SU-DHL-6 (cell line): Measurements from ENCODE around the gene FHAD1.

Source experiments
- H2AFZ ChIP-seq: fragments of 200-600 bp; sonication (generic); 2 replicates; pipeline ENCODE4 v1.6.1; 2014; ENCODE audit warnings: low read depth, mild to moderate bottlenecking, moderate library complexity, mixed read lengths, antibody characterized with exemption, low read length; ENCODE audit not compliant: severe bottlenecking
- H3F3A ChIP-seq: fragments of 200-600 bp; shearing (Covaris generic); 2 replicates; pipeline ENCODE4 v1.6.0; 2016; ENCODE audit warnings: antibody characterized with exemption, mild to moderate bottlenecking; ENCODE audit not compliant: insufficient read depth
- H3K27ac ChIP-seq: fragments of 200-600 bp; sonication (generic); 2 replicates; pipeline ENCODE4 v1.5.1; 2016; ENCODE audit warnings: low read depth, mild to moderate bottlenecking, low read length, moderate library complexity, mixed read lengths
- H3K27me3 ChIP-seq: fragments of 200-600 bp; sonication (generic), shearing (Covaris generic); 2 replicates; pipeline ENCODE4 v1.6.0; 2014; ENCODE audit warnings: mild to moderate bottlenecking, low read length
- H3K36me3 ChIP-seq: fragments of 200-600 bp; sonication (generic); 2 replicates; pipeline ENCODE4 v1.6.1; 2014; ENCODE audit warnings: mild to moderate bottlenecking, low read length, mixed read lengths
- H3K4me2 ChIP-seq: fragments of 300-600, 200-600 bp; shearing (Covaris generic), sonication (generic); 2 replicates; pipeline ENCODE4 v1.6.0; 2014; ENCODE audit warnings: low read length, low read depth, mild to moderate bottlenecking; ENCODE audit not compliant: poor library complexity, severe bottlenecking
- H3K4me3 ChIP-seq: fragments of 200-600 bp; sonication (generic); 2 replicates; pipeline ENCODE4 v1.5.1; 2014; ENCODE audit warnings: antibody characterized with exemption, low read length, mild to moderate bottlenecking, mixed read lengths; ENCODE audit not compliant: insufficient read depth, poor library complexity, severe bottlenecking
- H3K79me2 ChIP-seq: fragments of 200-600 bp; sonication (generic); 2 replicates; pipeline ENCODE4 v1.6.1; 2014; ENCODE audit warnings: mild to moderate bottlenecking, low read length, moderate library complexity; ENCODE audit not compliant: insufficient read depth
- H3K9ac ChIP-seq: fragments of 200-600 bp; sonication (generic); 2 replicates; pipeline ENCODE4 v1.7.0; 2014; ENCODE audit warnings: mild to moderate bottlenecking, low read length
- H3K9me2 ChIP-seq: fragments of 200-600 bp; sonication (generic); replicated peaks from 2 replicates; pipeline ENCODE4 v1.6.1; 2014; ENCODE audit warnings: low read length; ENCODE audit not compliant: insufficient read depth
- H3K9me3 ChIP-seq: fragments of 200-600 bp; sonication (generic); 2 replicates; pipeline ENCODE4 v1.6.1; 2014; ENCODE audit warnings: low read length, mixed read lengths; ENCODE audit not compliant: insufficient read depth
- H4K20me1 ChIP-seq: fragments of 200-600 bp; sonication (generic); 2 replicates; pipeline ENCODE4 v1.6.1; 2014; ENCODE audit warnings: low read depth, mild to moderate bottlenecking, antibody characterized with exemption, low read length, moderate library complexity, mixed read lengths
- CTCF ChIP-seq: fragments of 200-600 bp; sonication (generic); IDR thresholded peaks from one replicate; pipeline ENCODE4 v1.5.1; 2017; ENCODE audit warnings: antibody characterized with exemption, mild to moderate bottlenecking, low read length, moderate library complexity; ENCODE audit not compliant: insufficient read depth, poor library complexity, severe bottlenecking
- EZH2phosphoT487 ChIP-seq: fragments of 200-600 bp; sonication (generic), shearing (Covaris generic); conservative IDR thresholded peaks from 2 replicates; pipeline ENCODE4 v1.6.1; 2018; ENCODE audit warnings: mild to moderate bottlenecking, antibody characterized with exemption, low read length, moderate library complexity, mixed read lengths

FHAD1 gene

DNA sequence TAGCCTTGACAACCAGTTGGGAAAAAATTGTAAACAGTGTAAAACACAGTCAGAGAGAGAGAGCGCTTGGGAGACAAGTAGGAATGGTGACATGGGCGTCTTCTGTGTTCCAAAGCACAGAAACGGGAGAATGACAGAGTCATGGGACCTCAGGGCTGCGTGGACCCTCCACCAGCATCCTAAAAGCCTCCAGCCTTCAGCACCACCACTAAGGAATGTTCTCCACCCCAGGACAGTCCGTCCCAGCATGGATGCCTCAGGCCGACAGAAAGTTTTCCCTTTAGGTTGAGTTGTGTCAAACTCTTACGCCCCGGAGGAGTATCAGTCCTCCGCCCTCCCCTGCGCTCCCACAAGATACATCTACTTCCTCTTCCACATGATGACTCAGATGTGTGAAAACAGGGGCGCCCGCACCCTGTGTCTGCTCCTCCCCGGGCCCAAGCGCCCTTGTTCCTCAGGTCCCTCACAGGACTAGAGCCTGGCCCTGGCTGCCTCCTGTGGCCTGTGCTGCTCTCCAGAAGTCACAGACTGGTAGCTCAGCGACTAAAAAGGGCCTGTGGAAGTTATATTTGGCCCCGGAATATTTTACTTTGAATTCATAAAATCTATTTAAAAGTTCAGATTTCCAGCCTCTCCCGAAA, 98.8 kb downstream of the FHAD1 start:
- TF ChIP-seq EZH2phosphoT487 = no peak
- TF ChIP-seq CTCF = no peak
- no peak overlapping the region for H3K4me3 ChIP-seq

GRCh38 chr1:15346346-15347030, 99.5 kb downstream of the FHAD1 start:
- no peak overlapping the region for H3K27ac ChIP-seq
- no peak overlapping the region for H3K4me2 ChIP-seq
- no peaks in the 10 kb centered on the region for H3K79me2 ChIP-seq
- H3K9me3 ChIP-seq = no peaks in the 10 kb centered on the region
- no peak for TF ChIP-seq CTCF
- TF ChIP-seq EZH2phosphoT487 = no peak
- no peaks in the 10 kb centered on the region for H3F3A ChIP-seq
- H3K9ac ChIP-seq = no peak overlapping the region
- H3K36me3 ChIP-seq = no peaks in the 10 kb centered on the region
- no peak overlapping the region for H3K4me3 ChIP-seq
- H3K27me3 ChIP-seq = no peaks in the 10 kb centered on the region
- no peaks in the 10 kb centered on the region for H3K9me2 ChIP-seq
- no peak overlapping the region for H2AFZ ChIP-seq
- H4K20me1 ChIP-seq = no peaks in the 10 kb centered on the region

More for the DNA sequence above, 98.8 kb downstream of the FHAD1 start:
- no peaks in the 10 kb centered on the region for H3K36me3 ChIP-seq
- H3F3A ChIP-seq = no peaks in the 10 kb centered on the region
- no peaks in the 10 kb centered on the region for H4K20me1 ChIP-seq
- no peaks in the 10 kb centered on the region for H3K79me2 ChIP-seq
- no peaks in the 10 kb centered on the region for H3K9me3 ChIP-seq
- no peak overlapping the region for H3K9ac ChIP-seq
- H3K4me2 ChIP-seq = no peak overlapping the region
- H3K27me3 ChIP-seq = no peaks in the 10 kb centered on the region
- H3K27ac ChIP-seq = no peak overlapping the region
- no peak overlapping the region for H2AFZ ChIP-seq
- H3K9me2 ChIP-seq = no peaks in the 10 kb centered on the region

DNA sequence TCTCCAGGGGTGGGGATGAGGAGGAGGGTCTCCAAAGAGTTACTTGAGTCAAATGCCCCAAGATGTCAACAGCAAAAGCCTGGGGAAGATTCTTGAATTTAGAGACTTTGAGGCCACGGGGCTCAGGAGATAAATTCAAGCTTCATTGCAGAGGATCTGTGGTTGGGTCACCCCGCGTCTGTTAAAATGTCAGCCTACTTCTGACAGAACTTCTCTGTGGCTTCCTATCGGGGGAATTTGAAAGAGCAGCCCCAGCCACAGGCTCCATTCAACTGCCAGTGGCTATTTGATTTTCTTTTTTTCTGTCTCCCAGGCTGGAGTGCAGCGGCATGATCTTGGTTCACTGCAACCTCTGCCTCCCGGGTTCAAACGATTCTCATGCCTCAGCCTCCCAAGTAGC, 100.2 kb downstream of the FHAD1 start:
- Histone ChIP-seq H3K27ac (no peak overlapping the region), H3F3A (no peaks in the 10 kb centered on the region), H3K27me3 (no peaks in the 10 kb centered on the region), H3K9me3 (no peaks in the 10 kb centered on the region), H2AFZ (no peak overlapping the region), H3K9me2 (no peaks in the 10 kb centered on the region), H3K9ac (no peak overlapping the region), H3K4me3 (no peak overlapping the region), H3K36me3 (no peaks in the 10 kb centered on the region), H3K79me2 (no peaks in the 10 kb centered on the region), H3K4me2 (no peak overlapping the region), H4K20me1 (no peaks in the 10 kb centered on the region)
- TF ChIP-seq CTCF (no peak), EZH2phosphoT487 (no peak)
